ENCODE results near the gene COA3.

DNA sequence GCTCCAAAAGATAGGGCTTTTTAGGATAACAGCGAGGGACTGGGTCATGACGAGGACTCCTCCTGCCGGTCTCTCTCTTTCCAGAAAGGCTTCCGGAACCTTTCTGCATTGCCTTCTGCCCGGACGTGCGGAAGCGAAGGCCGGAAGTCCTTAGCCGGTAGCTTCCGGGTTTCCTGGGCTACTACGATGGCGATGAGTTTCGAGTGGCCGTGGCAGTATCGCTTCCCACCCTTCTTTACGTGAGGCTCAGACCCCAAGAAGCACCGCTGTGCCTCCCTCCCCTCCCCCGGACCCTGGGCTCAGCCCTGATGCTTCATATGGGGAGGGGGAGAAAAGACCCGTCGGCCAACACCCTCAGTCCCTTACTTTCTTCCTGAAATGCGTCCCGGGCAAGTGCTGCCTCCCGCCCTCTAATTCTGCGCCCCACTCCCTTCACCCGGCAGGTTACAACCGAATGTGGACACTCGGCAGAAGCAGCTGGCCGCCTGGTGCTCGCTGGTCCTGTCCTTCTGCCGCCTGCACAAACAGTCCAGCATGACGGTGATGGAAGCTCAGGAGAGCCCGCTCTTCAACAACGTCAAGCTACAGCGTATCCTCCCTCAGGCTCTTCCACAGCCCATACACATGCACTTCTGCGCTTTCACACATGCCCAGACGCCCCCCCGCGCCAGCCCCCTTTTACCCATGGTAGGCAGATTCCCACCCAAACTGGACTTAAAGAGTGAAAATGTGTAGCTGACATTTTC, 25.0 kb downstream of the COA3 start, which contains the start of gene VPS25:
- peak in 2 of 4 donors; percentile 37 to 63 for TF ChIP-seq POLR2A (IDR thresholded peaks at IDR 0.05)
- TF ChIP-seq, protein P1, sequence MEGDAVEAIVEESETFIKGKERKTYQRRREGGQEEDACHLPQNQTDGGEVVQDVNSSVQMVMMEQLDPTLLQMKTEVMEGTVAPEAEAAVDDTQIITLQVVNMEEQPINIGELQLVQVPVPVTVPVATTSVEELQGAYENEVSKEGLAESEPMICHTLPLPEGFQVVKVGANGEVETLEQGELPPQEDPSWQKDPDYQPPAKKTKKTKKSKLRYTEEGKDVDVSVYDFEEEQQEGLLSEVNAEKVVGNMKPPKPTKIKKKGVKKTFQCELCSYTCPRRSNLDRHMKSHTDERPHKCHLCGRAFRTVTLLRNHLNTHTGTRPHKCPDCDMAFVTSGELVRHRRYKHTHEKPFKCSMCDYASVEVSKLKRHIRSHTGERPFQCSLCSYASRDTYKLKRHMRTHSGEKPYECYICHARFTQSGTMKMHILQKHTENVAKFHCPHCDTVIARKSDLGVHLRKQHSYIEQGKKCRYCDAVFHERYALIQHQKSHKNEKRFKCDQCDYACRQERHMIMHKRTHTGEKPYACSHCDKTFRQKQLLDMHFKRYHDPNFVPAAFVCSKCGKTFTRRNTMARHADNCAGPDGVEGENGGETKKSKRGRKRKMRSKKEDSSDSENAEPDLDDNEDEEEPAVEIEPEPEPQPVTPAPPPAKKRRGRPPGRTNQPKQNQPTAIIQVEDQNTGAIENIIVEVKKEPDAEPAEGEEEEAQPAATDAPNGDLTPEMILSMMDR (IDR thresholded peaks at IDR 0.05): peak in 3 of 6 experiments; percentile 4 to 16 (median 10)

All from esophagus squamous epithelium (tissue), 4 donors.